ENCODE data around the gene ALG2.

DNA sequence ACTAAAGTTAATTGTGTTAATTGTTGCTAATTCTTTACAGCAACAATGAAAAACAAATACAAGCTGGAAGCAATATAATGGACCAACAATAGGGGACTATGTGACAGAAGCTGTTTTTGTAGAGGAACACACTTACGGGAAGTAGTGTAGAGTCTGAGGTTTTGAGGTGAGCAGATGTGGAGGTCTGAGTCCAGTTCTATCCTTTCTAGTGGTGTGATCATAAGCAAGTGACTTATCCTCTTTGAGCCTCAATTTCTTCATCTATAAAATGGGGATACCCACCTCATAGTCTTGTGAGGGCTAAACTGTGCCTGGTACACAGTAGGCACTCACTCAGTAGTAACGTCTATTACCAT lies 28.3 kb downstream of the ALG2 start:
- TF ChIP-seq, protein P1, sequence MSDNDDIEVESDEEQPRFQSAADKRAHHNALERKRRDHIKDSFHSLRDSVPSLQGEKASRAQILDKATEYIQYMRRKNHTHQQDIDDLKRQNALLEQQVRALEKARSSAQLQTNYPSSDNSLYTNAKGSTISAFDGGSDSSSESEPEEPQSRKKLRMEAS (IDR thresholded peaks at IDR 0.05) = no peak
- TF ChIP-seq, protein P2, sequence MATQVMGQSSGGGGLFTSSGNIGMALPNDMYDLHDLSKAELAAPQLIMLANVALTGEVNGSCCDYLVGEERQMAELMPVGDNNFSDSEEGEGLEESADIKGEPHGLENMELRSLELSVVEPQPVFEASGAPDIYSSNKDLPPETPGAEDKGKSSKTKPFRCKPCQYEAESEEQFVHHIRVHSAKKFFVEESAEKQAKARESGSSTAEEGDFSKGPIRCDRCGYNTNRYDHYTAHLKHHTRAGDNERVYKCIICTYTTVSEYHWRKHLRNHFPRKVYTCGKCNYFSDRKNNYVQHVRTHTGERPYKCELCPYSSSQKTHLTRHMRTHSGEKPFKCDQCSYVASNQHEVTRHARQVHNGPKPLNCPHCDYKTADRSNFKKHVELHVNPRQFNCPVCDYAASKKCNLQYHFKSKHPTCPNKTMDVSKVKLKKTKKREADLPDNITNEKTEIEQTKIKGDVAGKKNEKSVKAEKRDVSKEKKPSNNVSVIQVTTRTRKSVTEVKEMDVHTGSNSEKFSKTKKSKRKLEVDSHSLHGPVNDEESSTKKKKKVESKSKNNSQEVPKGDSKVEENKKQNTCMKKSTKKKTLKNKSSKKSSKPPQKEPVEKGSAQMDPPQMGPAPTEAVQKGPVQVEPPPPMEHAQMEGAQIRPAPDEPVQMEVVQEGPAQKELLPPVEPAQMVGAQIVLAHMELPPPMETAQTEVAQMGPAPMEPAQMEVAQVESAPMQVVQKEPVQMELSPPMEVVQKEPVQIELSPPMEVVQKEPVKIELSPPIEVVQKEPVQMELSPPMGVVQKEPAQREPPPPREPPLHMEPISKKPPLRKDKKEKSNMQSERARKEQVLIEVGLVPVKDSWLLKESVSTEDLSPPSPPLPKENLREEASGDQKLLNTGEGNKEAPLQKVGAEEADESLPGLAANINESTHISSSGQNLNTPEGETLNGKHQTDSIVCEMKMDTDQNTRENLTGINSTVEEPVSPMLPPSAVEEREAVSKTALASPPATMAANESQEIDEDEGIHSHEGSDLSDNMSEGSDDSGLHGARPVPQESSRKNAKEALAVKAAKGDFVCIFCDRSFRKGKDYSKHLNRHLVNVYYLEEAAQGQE (IDR thresholded peaks at IDR 0.05) = no peak
- TF ChIP-seq RXRA (IDR thresholded peaks at IDR 0.05) (no peak), GABPA (IDR thresholded peaks at IDR 0.05 in 1 of 2, conservative IDR thresholded peaks at IDR 0.05 in 1 of 2) (no peak), TAF1 (conservative IDR thresholded peaks at IDR 0.05) (no peak), SP1 (IDR thresholded peaks at IDR 0.05) (no peak)
- TF ChIP-seq, protein P3, sequence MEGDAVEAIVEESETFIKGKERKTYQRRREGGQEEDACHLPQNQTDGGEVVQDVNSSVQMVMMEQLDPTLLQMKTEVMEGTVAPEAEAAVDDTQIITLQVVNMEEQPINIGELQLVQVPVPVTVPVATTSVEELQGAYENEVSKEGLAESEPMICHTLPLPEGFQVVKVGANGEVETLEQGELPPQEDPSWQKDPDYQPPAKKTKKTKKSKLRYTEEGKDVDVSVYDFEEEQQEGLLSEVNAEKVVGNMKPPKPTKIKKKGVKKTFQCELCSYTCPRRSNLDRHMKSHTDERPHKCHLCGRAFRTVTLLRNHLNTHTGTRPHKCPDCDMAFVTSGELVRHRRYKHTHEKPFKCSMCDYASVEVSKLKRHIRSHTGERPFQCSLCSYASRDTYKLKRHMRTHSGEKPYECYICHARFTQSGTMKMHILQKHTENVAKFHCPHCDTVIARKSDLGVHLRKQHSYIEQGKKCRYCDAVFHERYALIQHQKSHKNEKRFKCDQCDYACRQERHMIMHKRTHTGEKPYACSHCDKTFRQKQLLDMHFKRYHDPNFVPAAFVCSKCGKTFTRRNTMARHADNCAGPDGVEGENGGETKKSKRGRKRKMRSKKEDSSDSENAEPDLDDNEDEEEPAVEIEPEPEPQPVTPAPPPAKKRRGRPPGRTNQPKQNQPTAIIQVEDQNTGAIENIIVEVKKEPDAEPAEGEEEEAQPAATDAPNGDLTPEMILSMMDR (IDR thresholded peaks at IDR 0.05; ENCODE audit: low read depth, low read length, missing input control) = no peak

All from liver (tissue), 3 donors.